IMR-90 (cell line): Measurements from ENCODE around the gene SHISA6. TPM values are rescaled to one million over a fixed set of nuclear protein-coding genes. Genes with fewer than 3 reads are reported as not detected.

Source experiments
- ATAC-seq: fragments of 200-7000 bp; cut with Tn5 transposase; 2 replicates; pipeline ENCODE4 v1.9.1; 2020; ENCODE audit warnings: low read depth, mild to moderate bottlenecking, moderate library complexity
- BruUV-seq: library from RNA; stranded (reverse); fragments of 400-500 nt; replicated peaks from 2 replicates; lab custom pipeline; 2021; lab: Mats Ljungman, UMichigan
- CTCF ChIA-PET: fragments of 300-600 bp; formaldehyde crosslinking; extraction: SDS; loops from one replicate; lab custom pipeline; 2021; ENCODE audit warnings: antibody characterized with exemption; lab: Yijun Ruan, JAX
- POLR2A ChIA-PET: fragments of 300-600 bp; sonication (Branson Sonifier 250); formaldehyde crosslinking; loops from one replicate; lab custom pipeline; 2022; ENCODE audit warnings: antibody characterized with exemption; ENCODE audit not compliant: unreplicated experiment; lab: Charles Lee
- DNase-seq: peaks from one replicate; pipeline ENCODE4 v3.0.0; 2013
- H2AFZ ChIP-seq: replicated peaks from 2 replicates; pipeline ENCODE3; 2013; ENCODE audit warnings: low read length, mild to moderate bottlenecking; ENCODE audit not compliant: poor library complexity
- H2AK5ac ChIP-seq: 2 replicates; pipeline ENCODE4 v1.6.1; 2013; ENCODE audit warnings: low read depth, low read length, inconsistent platforms
- H2AK9ac ChIP-seq: replicated peaks from 2 replicates; pipeline ENCODE3; 2013; ENCODE audit warnings: mild to moderate bottlenecking, low read depth, low read length, moderate library complexity; ENCODE audit not compliant: poor library complexity
- H2BK120ac ChIP-seq: 2 replicates; pipeline ENCODE4 v1.6.1; 2013; ENCODE audit warnings: low read depth, low read length, inconsistent platforms
- H2BK15ac ChIP-seq: 3 replicates; pipeline ENCODE4 v1.6.1; 2013; ENCODE audit warnings: low read depth, low read length, inconsistent platforms
- H2BK20ac ChIP-seq: 2 replicates; pipeline ENCODE4 v1.6.1; 2013; ENCODE audit warnings: low read depth, mild to moderate bottlenecking, inconsistent platforms, low read length, moderate library complexity
- H2BK5ac ChIP-seq: 2 replicates; pipeline ENCODE4 v1.6.1; 2013; ENCODE audit warnings: mild to moderate bottlenecking, low read depth, low read length, inconsistent platforms; ENCODE audit not compliant: poor library complexity, severe bottlenecking
- H3K14ac ChIP-seq: replicated peaks from 2 replicates; pipeline ENCODE4 v1.6.1; 2013; ENCODE audit warnings: low read depth, low read length, inconsistent platforms
- H3K18ac ChIP-seq: 2 replicates; pipeline ENCODE4 v1.6.1; 2013; ENCODE audit warnings: low read depth, low read length, control low read depth
- H3K23ac ChIP-seq: 2 replicates; pipeline ENCODE4 v1.6.1; 2013; ENCODE audit warnings: low read depth, low read length, inconsistent platforms
- H3K27ac ChIP-seq: 2 replicates; pipeline ENCODE4 v1.5.1; 2013; ENCODE audit warnings: mild to moderate bottlenecking, control low read depth, low read length; ENCODE audit not compliant: insufficient read depth
- H3K27me3 ChIP-seq: 2 replicates; pipeline ENCODE4 v1.6.1; 2013; ENCODE audit warnings: low read length; ENCODE audit not compliant: control insufficient read depth, insufficient read depth
- H3K36me3 ChIP-seq: 2 replicates; pipeline ENCODE4 v1.6.1; 2013; ENCODE audit warnings: low read length, mixed read lengths; ENCODE audit not compliant: control insufficient read depth, insufficient read depth
- H3K4ac ChIP-seq: 2 replicates; pipeline ENCODE4 v1.6.1; 2013; ENCODE audit warnings: low read depth, low read length, inconsistent platforms
- H3K4me1 ChIP-seq: 2 replicates; pipeline ENCODE4 v1.6.1; 2013; ENCODE audit warnings: low read length, mixed read lengths; ENCODE audit not compliant: control insufficient read depth, insufficient read depth
- H3K4me2 ChIP-seq: 2 replicates; pipeline ENCODE4 v1.6.1; 2013; ENCODE audit warnings: low read depth, mild to moderate bottlenecking, control low read depth, low read length, moderate library complexity
- H3K4me3 ChIP-seq: 2 replicates; pipeline ENCODE4 v1.5.1; 2013; ENCODE audit warnings: low read depth, mild to moderate bottlenecking, control low read depth, low read length, moderate library complexity; ENCODE audit not compliant: insufficient read depth
- H3K56ac ChIP-seq: 2 replicates; pipeline ENCODE4 v1.6.1; 2013; ENCODE audit warnings: low read length, inconsistent platforms; ENCODE audit not compliant: insufficient read depth; ENCODE audit errors: extremely low read depth
- H3K79me1 ChIP-seq, 2 experiments: 2 replicates each; pipeline ENCODE4 v1.6.1; 2013; ENCODE audit warnings: low read length in 2 of 2, inconsistent platforms in 1 of 2, low read depth in 1 of 2
- H3K9ac ChIP-seq: 2 replicates; pipeline ENCODE4 v1.6.1; 2013; ENCODE audit warnings: low read depth, low read length, control low read depth
- H3K9me1 ChIP-seq: 2 replicates; pipeline ENCODE4 v1.6.1; 2013; ENCODE audit warnings: low read length, inconsistent platforms; ENCODE audit not compliant: insufficient read depth
- H3K9me3 ChIP-seq: 2 replicates; pipeline ENCODE4 v1.6.1; 2013; ENCODE audit warnings: low read length; ENCODE audit not compliant: control insufficient read depth, insufficient read depth
- H4K20me1 ChIP-seq: 2 replicates; pipeline ENCODE4 v1.6.1; 2013; ENCODE audit warnings: low read length, inconsistent platforms; ENCODE audit not compliant: insufficient read depth
- H4K5ac ChIP-seq: 2 replicates; pipeline ENCODE4 v1.6.1; 2013; ENCODE audit warnings: mild to moderate bottlenecking, low read depth, low read length, control low read depth
- H4K8ac ChIP-seq, 2 experiments: 2 replicates each; pipeline ENCODE4 v1.6.1; 2013; ENCODE audit warnings: low read depth in 2 of 2, low read length in 2 of 2, control low read depth in 1 of 2, inconsistent platforms in 1 of 2
- H4K91ac ChIP-seq: 2 replicates; pipeline ENCODE4 v1.6.1; 2013; ENCODE audit warnings: low read depth, low read length, inconsistent platforms; ENCODE audit not compliant: insufficient read depth
- BHLHE40 ChIP-seq: fragments of 150-350 bp; IDR thresholded peaks from 2 replicates; pipeline ENCODE4 v1.6.1; 2016; ENCODE audit warnings: mild to moderate bottlenecking, low read depth, low read length
- CEBPB ChIP-seq: IDR thresholded peaks from 2 replicates; pipeline ENCODE4 v1.6.1; 2012; ENCODE audit warnings: low read depth, low read length, improper control_type of control experiment
- CHD1 ChIP-seq: IDR thresholded peaks from 2 replicates; pipeline ENCODE4 v1.6.1; 2012; ENCODE audit warnings: low read depth, low read length, improper control_type of control experiment
- ELK1 ChIP-seq: fragments of 150-350 bp; IDR thresholded peaks from 2 replicates; pipeline ENCODE4 v1.6.1; 2016; ENCODE audit warnings: low read depth, mild to moderate bottlenecking, low read length, moderate library complexity, borderline replicate concordance
- FOS ChIP-seq: fragments of 150-350 bp; IDR thresholded peaks from 2 replicates; pipeline ENCODE4 v1.6.1; 2016; ENCODE audit warnings: low read depth, low read length
- MAFK ChIP-seq: IDR thresholded peaks from 2 replicates; pipeline ENCODE4 v1.6.1; 2012; ENCODE audit warnings: low read depth, low read length, improper control_type of control experiment
- MAZ ChIP-seq: IDR thresholded peaks from 2 replicates; pipeline ENCODE4 v1.6.1; 2012; ENCODE audit warnings: low read depth, mild to moderate bottlenecking, low read length, improper control_type of control experiment, moderate library complexity, borderline replicate concordance
- MXI1 ChIP-seq: IDR thresholded peaks from 2 replicates; pipeline ENCODE4 v1.6.1; 2012; ENCODE audit warnings: low read depth, mild to moderate bottlenecking, low read length, moderate library complexity, borderline replicate concordance
- NFE2L2 ChIP-seq: fragments of 150-350 bp; IDR thresholded peaks from 2 replicates; pipeline ENCODE4 v1.6.1; 2016; ENCODE audit warnings: low read depth, mild to moderate bottlenecking, low read length
- POLR2A ChIP-seq: IDR thresholded peaks from 2 replicates; pipeline ENCODE4 v1.6.1; 2012; ENCODE audit warnings: mild to moderate bottlenecking, low read depth, low read length
- RAD21 ChIP-seq: IDR thresholded peaks from 2 replicates; pipeline ENCODE4 v1.6.1; 2012; ENCODE audit warnings: low read length, improper control_type of control experiment
- RCOR1 ChIP-seq: IDR thresholded peaks from 2 replicates; pipeline ENCODE4 v1.6.1; 2012; ENCODE audit warnings: mild to moderate bottlenecking, low read length, improper control_type of control experiment; ENCODE audit not compliant: insufficient replicate concordance
- RFX5 ChIP-seq: IDR thresholded peaks from 2 replicates; pipeline ENCODE4 v1.8.0; 2012; ENCODE audit warnings: low read depth, mild to moderate bottlenecking, low read length, moderate library complexity
- SMC3 ChIP-seq: fragments of 150-350 bp; IDR thresholded peaks from 2 replicates; pipeline ENCODE4 v1.6.1; 2016; ENCODE audit warnings: low read depth, mild to moderate bottlenecking, antibody characterized with exemption, low read length, moderate library complexity
- WGBS, 2 experiments: methylation state at CpG; one replicate each; pipeline versions ENCODE4 v1.1.5 to v1.1.7; 2013; ENCODE audit warnings: missing lambda C conversion rate in 2 of 2; ENCODE audit not compliant: insufficient read length in 1 of 2; ENCODE audit errors: extremely low coverage in 2 of 2; 5-methylcytosine and 5-hydroxymethylcytosine counted together
- dilution Hi-C: fragments of 300-500 bp; cut with HindIII; formaldehyde crosslinking; loops from one replicate; pipeline ENCODE4 v1.14.3; 2018; ENCODE audit warnings: low sequenced_read_pairs; ENCODE audit not compliant: unreplicated experiment
- in situ Hi-C: fragments of 300-500 bp; cut with MboI; formaldehyde crosslinking; loops from 3 replicates; pipeline ENCODE4 v1.14.3; 2019; ENCODE audit warnings: low sequenced_read_pairs, inconsistent platforms, mixed read lengths
- intact Hi-C: fragments of 100-400 bp; cut with micrococcal nuclease; formaldehyde crosslinking; loops from 2 replicates; pipeline ENCODE4 v1.10.0; 2022
- polyA plus RNA-seq, 3 experiments: library from polyadenylated mRNA; depleted of rRNA; stranded (reverse); fragments of >200 nt; gene quantifications; 2 replicates each; pipeline ENCODE4 v1.2.3, GENCODE V29; 2012; ENCODE audit warnings: low replicate concordance in 1 of 3
- total RNA-seq: library from RNA; depleted of rRNA; stranded (reverse); fragments of >200 nt; gene quantifications from 2 replicates; pipeline ENCODE4 v1.2.3, GENCODE V29; 2012
- TF ChIP-seq, protein P1 (sequence below): fragments of 150-350 bp; IDR thresholded peaks from 2 replicates; pipeline ENCODE4 v1.6.1; 2017; ENCODE audit warnings: mild to moderate bottlenecking, antibody characterized with exemption, low read length, low read depth
- TF ChIP-seq, protein P2 (sequence below): conservative IDR thresholded peaks from 2 replicates; pipeline ENCODE4 v1.5.1; 2012; ENCODE audit warnings: mild to moderate bottlenecking, low read depth, low read length, improper control_type of control experiment

SHISA6 gene
- total and polyA plus RNA-seq, 2 of the 4 experiments (the other 2 are of a cell fraction): not detected

DNA sequence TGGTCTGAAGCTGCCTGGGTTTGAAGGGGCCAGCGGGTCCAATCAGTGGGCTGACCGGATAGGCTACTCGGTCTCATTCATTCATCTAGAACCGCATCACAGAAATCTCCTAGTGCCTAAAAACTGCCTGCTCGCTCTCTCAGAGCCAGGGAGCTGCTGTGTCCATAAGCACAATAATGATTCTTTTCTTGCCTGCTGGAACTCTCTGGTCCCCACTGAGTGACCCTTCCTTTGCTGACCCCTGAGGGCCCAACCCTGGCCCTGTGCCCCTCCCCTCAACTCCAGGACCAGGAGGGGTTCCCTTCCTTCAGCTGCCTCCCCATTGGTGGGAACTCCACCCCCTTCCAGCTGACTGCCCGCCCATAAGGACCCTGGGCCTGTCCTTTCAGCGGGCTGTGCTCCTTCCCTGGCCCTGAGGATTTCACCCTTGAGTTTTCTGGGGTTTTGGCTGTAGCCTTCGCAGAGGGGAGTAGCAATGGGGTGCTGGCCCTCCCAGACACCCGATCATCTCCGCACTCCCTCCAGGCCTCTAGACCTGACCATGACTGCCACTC, 317.7 kb downstream of the SHISA6 start:
- Histone ChIP-seq H3K27ac (no peak overlapping the region), H3K4me2 (no peak overlapping the region), H3K18ac (no peak overlapping the region), H2BK5ac (no peak overlapping the region), H4K5ac (no peak overlapping the region), H2AFZ (no peak overlapping the region), H4K8ac (no peak overlapping the region), H3K79me1 (no peaks in the 10 kb centered on the region), H3K9me1 (no peaks in the 10 kb centered on the region), H3K23ac (no peak overlapping the region), H3K9ac (no peak overlapping the region), H2BK15ac (no peak overlapping the region), H3K4me1 (no peaks in the 10 kb centered on the region), H2BK20ac (no peak overlapping the region), H4K91ac (no peak overlapping the region), H2AK9ac (no peak overlapping the region), H3K14ac (no peak overlapping the region), H2BK120ac (no peak overlapping the region), H3K4me3 (no peak overlapping the region), H3K27me3 (no peaks in the 10 kb centered on the region), H2AK5ac (no peak overlapping the region), H3K9me3 (peaks cover 66% of the 10 kb centered on the region), H3K36me3 (no peaks in the 10 kb centered on the region), H3K56ac (no peak overlapping the region), H3K4ac (no peak overlapping the region), H4K20me1 (no peaks in the 10 kb centered on the region)
- TF ChIP-seq, protein P1, sequence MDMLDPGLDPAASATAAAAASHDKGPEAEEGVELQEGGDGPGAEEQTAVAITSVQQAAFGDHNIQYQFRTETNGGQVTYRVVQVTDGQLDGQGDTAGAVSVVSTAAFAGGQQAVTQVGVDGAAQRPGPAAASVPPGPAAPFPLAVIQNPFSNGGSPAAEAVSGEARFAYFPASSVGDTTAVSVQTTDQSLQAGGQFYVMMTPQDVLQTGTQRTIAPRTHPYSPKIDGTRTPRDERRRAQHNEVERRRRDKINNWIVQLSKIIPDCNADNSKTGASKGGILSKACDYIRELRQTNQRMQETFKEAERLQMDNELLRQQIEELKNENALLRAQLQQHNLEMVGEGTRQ: no peak
- no peak for TF ChIP-seq SMC3
- no peak for TF ChIP-seq FOS
- no peak for TF ChIP-seq CEBPB
- no peak for TF ChIP-seq CHD1
- TF ChIP-seq MXI1: no peak
- TF ChIP-seq POLR2A: no peak
- TF ChIP-seq ELK1: no peak
- TF ChIP-seq RFX5: no peak
- no peak for TF ChIP-seq MAZ
- no peak for TF ChIP-seq RAD21
- no peak for TF ChIP-seq BHLHE40
- TF ChIP-seq, protein P2, sequence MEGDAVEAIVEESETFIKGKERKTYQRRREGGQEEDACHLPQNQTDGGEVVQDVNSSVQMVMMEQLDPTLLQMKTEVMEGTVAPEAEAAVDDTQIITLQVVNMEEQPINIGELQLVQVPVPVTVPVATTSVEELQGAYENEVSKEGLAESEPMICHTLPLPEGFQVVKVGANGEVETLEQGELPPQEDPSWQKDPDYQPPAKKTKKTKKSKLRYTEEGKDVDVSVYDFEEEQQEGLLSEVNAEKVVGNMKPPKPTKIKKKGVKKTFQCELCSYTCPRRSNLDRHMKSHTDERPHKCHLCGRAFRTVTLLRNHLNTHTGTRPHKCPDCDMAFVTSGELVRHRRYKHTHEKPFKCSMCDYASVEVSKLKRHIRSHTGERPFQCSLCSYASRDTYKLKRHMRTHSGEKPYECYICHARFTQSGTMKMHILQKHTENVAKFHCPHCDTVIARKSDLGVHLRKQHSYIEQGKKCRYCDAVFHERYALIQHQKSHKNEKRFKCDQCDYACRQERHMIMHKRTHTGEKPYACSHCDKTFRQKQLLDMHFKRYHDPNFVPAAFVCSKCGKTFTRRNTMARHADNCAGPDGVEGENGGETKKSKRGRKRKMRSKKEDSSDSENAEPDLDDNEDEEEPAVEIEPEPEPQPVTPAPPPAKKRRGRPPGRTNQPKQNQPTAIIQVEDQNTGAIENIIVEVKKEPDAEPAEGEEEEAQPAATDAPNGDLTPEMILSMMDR: no peak
- no peak for TF ChIP-seq NFE2L2
- no peak for TF ChIP-seq MAFK
- no peak for TF ChIP-seq RCOR1
- in situ Hi-C loops (no loop called here), intact Hi-C loops (no loop called here), dilution Hi-C loops (no loop called here)
- ATAC-seq: no peak
- DNase-seq: no peak
- BruUV-seq: no TSS peak
- ChIA-PET CTCF (no interaction called here), POLR2A (no interaction called here)
- 96% methylated on average over 3 of the region's 10 CpGs; no CpG with 5 or more reads in 1 of the 2 experiments for WGBS, 2 experiments
